IMR-90 (cell line): ENCODE measurements around the gene TCF12. TPM values are rescaled to one million over a fixed set of nuclear protein-coding genes. Genes with fewer than 3 reads are reported as not detected.

ENCODE experiments used
- ATAC-seq: fragments of 200-7000 bp; cut with Tn5 transposase; 2 replicates; pipeline ENCODE4 v1.9.1; 2020; ENCODE audit warnings: low read depth, mild to moderate bottlenecking, moderate library complexity
- BruUV-seq: library from RNA; stranded (reverse); fragments of 400-500 nt; replicated peaks from 2 replicates; lab custom pipeline; 2021; lab: Mats Ljungman, UMichigan
- CTCF ChIA-PET: fragments of 300-600 bp; formaldehyde crosslinking; extraction: SDS; loops from one replicate; lab custom pipeline; 2021; ENCODE audit warnings: antibody characterized with exemption; lab: Yijun Ruan, JAX
- POLR2A ChIA-PET: fragments of 300-600 bp; sonication (Branson Sonifier 250); formaldehyde crosslinking; loops from one replicate; lab custom pipeline; 2022; ENCODE audit warnings: antibody characterized with exemption; ENCODE audit not compliant: unreplicated experiment; lab: Charles Lee
- DNase-seq: peaks from one replicate; pipeline ENCODE4 v3.0.0; 2013
- H2AFZ ChIP-seq: replicated peaks from 2 replicates; pipeline ENCODE3; 2013; ENCODE audit warnings: low read length, mild to moderate bottlenecking; ENCODE audit not compliant: poor library complexity
- H2AK5ac ChIP-seq: 2 replicates; pipeline ENCODE4 v1.6.1; 2013; ENCODE audit warnings: low read depth, low read length, inconsistent platforms
- H2AK9ac ChIP-seq: replicated peaks from 2 replicates; pipeline ENCODE3; 2013; ENCODE audit warnings: mild to moderate bottlenecking, low read depth, low read length, moderate library complexity; ENCODE audit not compliant: poor library complexity
- H2BK120ac ChIP-seq: 2 replicates; pipeline ENCODE4 v1.6.1; 2013; ENCODE audit warnings: low read depth, low read length, inconsistent platforms
- H2BK15ac ChIP-seq: 3 replicates; pipeline ENCODE4 v1.6.1; 2013; ENCODE audit warnings: low read depth, low read length, inconsistent platforms
- H2BK20ac ChIP-seq: 2 replicates; pipeline ENCODE4 v1.6.1; 2013; ENCODE audit warnings: low read depth, mild to moderate bottlenecking, inconsistent platforms, low read length, moderate library complexity
- H2BK5ac ChIP-seq: 2 replicates; pipeline ENCODE4 v1.6.1; 2013; ENCODE audit warnings: mild to moderate bottlenecking, low read depth, low read length, inconsistent platforms; ENCODE audit not compliant: poor library complexity, severe bottlenecking
- H3K14ac ChIP-seq: replicated peaks from 2 replicates; pipeline ENCODE4 v1.6.1; 2013; ENCODE audit warnings: low read depth, low read length, inconsistent platforms
- H3K18ac ChIP-seq: 2 replicates; pipeline ENCODE4 v1.6.1; 2013; ENCODE audit warnings: low read depth, low read length, control low read depth
- H3K23ac ChIP-seq: 2 replicates; pipeline ENCODE4 v1.6.1; 2013; ENCODE audit warnings: low read depth, low read length, inconsistent platforms
- H3K27ac ChIP-seq: 2 replicates; pipeline ENCODE4 v1.5.1; 2013; ENCODE audit warnings: mild to moderate bottlenecking, control low read depth, low read length; ENCODE audit not compliant: insufficient read depth
- H3K27me3 ChIP-seq: 2 replicates; pipeline ENCODE4 v1.6.1; 2013; ENCODE audit warnings: low read length; ENCODE audit not compliant: control insufficient read depth, insufficient read depth
- H3K36me3 ChIP-seq: 2 replicates; pipeline ENCODE4 v1.6.1; 2013; ENCODE audit warnings: low read length, mixed read lengths; ENCODE audit not compliant: control insufficient read depth, insufficient read depth
- H3K4ac ChIP-seq: 2 replicates; pipeline ENCODE4 v1.6.1; 2013; ENCODE audit warnings: low read depth, low read length, inconsistent platforms
- H3K4me1 ChIP-seq: 2 replicates; pipeline ENCODE4 v1.6.1; 2013; ENCODE audit warnings: low read length, mixed read lengths; ENCODE audit not compliant: control insufficient read depth, insufficient read depth
- H3K4me2 ChIP-seq: 2 replicates; pipeline ENCODE4 v1.6.1; 2013; ENCODE audit warnings: low read depth, mild to moderate bottlenecking, control low read depth, low read length, moderate library complexity
- H3K4me3 ChIP-seq: 2 replicates; pipeline ENCODE4 v1.5.1; 2013; ENCODE audit warnings: low read depth, mild to moderate bottlenecking, control low read depth, low read length, moderate library complexity; ENCODE audit not compliant: insufficient read depth
- H3K56ac ChIP-seq: 2 replicates; pipeline ENCODE4 v1.6.1; 2013; ENCODE audit warnings: low read length, inconsistent platforms; ENCODE audit not compliant: insufficient read depth; ENCODE audit errors: extremely low read depth
- H3K79me1 ChIP-seq, 2 experiments: 2 replicates each; pipeline ENCODE4 v1.6.1; 2013; ENCODE audit warnings: low read length in 2 of 2, inconsistent platforms in 1 of 2, low read depth in 1 of 2
- H3K9ac ChIP-seq: 2 replicates; pipeline ENCODE4 v1.6.1; 2013; ENCODE audit warnings: low read depth, low read length, control low read depth
- H3K9me1 ChIP-seq: 2 replicates; pipeline ENCODE4 v1.6.1; 2013; ENCODE audit warnings: low read length, inconsistent platforms; ENCODE audit not compliant: insufficient read depth
- H3K9me3 ChIP-seq: 2 replicates; pipeline ENCODE4 v1.6.1; 2013; ENCODE audit warnings: low read length; ENCODE audit not compliant: control insufficient read depth, insufficient read depth
- H4K20me1 ChIP-seq: 2 replicates; pipeline ENCODE4 v1.6.1; 2013; ENCODE audit warnings: low read length, inconsistent platforms; ENCODE audit not compliant: insufficient read depth
- H4K5ac ChIP-seq: 2 replicates; pipeline ENCODE4 v1.6.1; 2013; ENCODE audit warnings: mild to moderate bottlenecking, low read depth, low read length, control low read depth
- H4K8ac ChIP-seq, 2 experiments: 2 replicates each; pipeline ENCODE4 v1.6.1; 2013; ENCODE audit warnings: low read depth in 2 of 2, low read length in 2 of 2, control low read depth in 1 of 2, inconsistent platforms in 1 of 2
- H4K91ac ChIP-seq: 2 replicates; pipeline ENCODE4 v1.6.1; 2013; ENCODE audit warnings: low read depth, low read length, inconsistent platforms; ENCODE audit not compliant: insufficient read depth
- BHLHE40 ChIP-seq: fragments of 150-350 bp; IDR thresholded peaks from 2 replicates; pipeline ENCODE4 v1.6.1; 2016; ENCODE audit warnings: mild to moderate bottlenecking, low read depth, low read length
- FOS ChIP-seq: fragments of 150-350 bp; IDR thresholded peaks from 2 replicates; pipeline ENCODE4 v1.6.1; 2016; ENCODE audit warnings: low read depth, low read length
- MAZ ChIP-seq: IDR thresholded peaks from 2 replicates; pipeline ENCODE4 v1.6.1; 2012; ENCODE audit warnings: low read depth, mild to moderate bottlenecking, low read length, improper control_type of control experiment, moderate library complexity, borderline replicate concordance
- NFE2L2 ChIP-seq: fragments of 150-350 bp; IDR thresholded peaks from 2 replicates; pipeline ENCODE4 v1.6.1; 2016; ENCODE audit warnings: low read depth, mild to moderate bottlenecking, low read length
- POLR2A ChIP-seq: IDR thresholded peaks from 2 replicates; pipeline ENCODE4 v1.6.1; 2012; ENCODE audit warnings: mild to moderate bottlenecking, low read depth, low read length
- RAD21 ChIP-seq: IDR thresholded peaks from 2 replicates; pipeline ENCODE4 v1.6.1; 2012; ENCODE audit warnings: low read length, improper control_type of control experiment
- SMC3 ChIP-seq: fragments of 150-350 bp; IDR thresholded peaks from 2 replicates; pipeline ENCODE4 v1.6.1; 2016; ENCODE audit warnings: low read depth, mild to moderate bottlenecking, antibody characterized with exemption, low read length, moderate library complexity
- WGBS, 2 experiments: methylation state at CpG; one replicate each; pipeline versions ENCODE4 v1.1.5 to v1.1.7; 2013; ENCODE audit warnings: missing lambda C conversion rate in 2 of 2; ENCODE audit not compliant: insufficient read length in 1 of 2; ENCODE audit errors: extremely low coverage in 2 of 2; 5-methylcytosine and 5-hydroxymethylcytosine counted together
- dilution Hi-C: fragments of 300-500 bp; cut with HindIII; formaldehyde crosslinking; loops from one replicate; pipeline ENCODE4 v1.14.3; 2018; ENCODE audit warnings: low sequenced_read_pairs; ENCODE audit not compliant: unreplicated experiment
- in situ Hi-C: fragments of 300-500 bp; cut with MboI; formaldehyde crosslinking; loops from 3 replicates; pipeline ENCODE4 v1.14.3; 2019; ENCODE audit warnings: low sequenced_read_pairs, inconsistent platforms, mixed read lengths
- intact Hi-C: fragments of 100-400 bp; cut with micrococcal nuclease; formaldehyde crosslinking; loops from 2 replicates; pipeline ENCODE4 v1.10.0; 2022
- polyA plus RNA-seq, 3 experiments: library from polyadenylated mRNA; depleted of rRNA; stranded (reverse); fragments of >200 nt; gene quantifications; 2 replicates each; pipeline ENCODE4 v1.2.3, GENCODE V29; 2012; ENCODE audit warnings: low replicate concordance in 1 of 3
- total RNA-seq: library from RNA; depleted of rRNA; stranded (reverse); fragments of >200 nt; gene quantifications from 2 replicates; pipeline ENCODE4 v1.2.3, GENCODE V29; 2012

Gene TCF12
- total and polyA plus RNA-seq, 2 of the 4 experiments (the other 2 are of a cell fraction): 79.4 to 160 TPM

- Histone ChIP-seq H3K56ac (no peak overlapping the region), H3K36me3 (no peaks in the 10 kb centered on the region), H3K18ac (no peak overlapping the region), H3K4ac (no peak overlapping the region), H4K5ac (no peak overlapping the region), H3K79me1 (peaks cover 14 to 44% of the 10 kb centered on the region in 2 experiments), H2AK5ac (no peak overlapping the region), H2BK20ac (no peak overlapping the region), H3K14ac (no peak overlapping the region), H2BK5ac (no peak overlapping the region), H2AFZ (no peak overlapping the region), H4K8ac (no peak overlapping the region), H3K23ac (no peak overlapping the region), H4K91ac (no peak overlapping the region), H3K9me1 (no peaks in the 10 kb centered on the region), H3K4me2 (no peak overlapping the region), H3K9me3 (0 out of 2 replicates have a peak, but pooled peaks cover under 1% of the 10 kb centered on the region), H2BK120ac (no peak overlapping the region), H3K27me3 (no peaks in the 10 kb centered on the region), H3K9ac (no peak overlapping the region), H4K20me1 (peaks cover 30% of the 10 kb centered on the region), H3K4me3 (no peak overlapping the region), H2BK15ac (no peak overlapping the region), H3K27ac (no peak overlapping the region), H2AK9ac (no peak overlapping the region), H3K4me1 (peaks cover 5% of the 10 kb centered on the region)
- ChIA-PET POLR2A (no interaction called here), CTCF (interaction anchor here (0.6 to 0.7 kb wide), 2 partner anchors 9 to 31 kb away, joined by 3 to 4 read pairs; no protein-coding TSS in a partner anchor)
- intact Hi-C loops (loop anchor here (5.0 kb wide), 1 partner anchor 36 kb away; no protein-coding TSS in a partner anchor), dilution Hi-C loops (no loop called here), in situ Hi-C loops (no loop called here)
- no TSS peak for BruUV-seq
- no CpG with 5 or more reads among the region's 6 CpGs for WGBS, 2 experiments
- ATAC-seq (no peak), DNase-seq (no peak)
- TF ChIP-seq POLR2A: no peak
- TF ChIP-seq NFE2L2: no peak
- TF ChIP-seq BHLHE40: no peak
- TF ChIP-seq RAD21: no peak
- no peak for TF ChIP-seq MAZ
- no peak for TF ChIP-seq SMC3
- no peak for TF ChIP-seq FOS
Measured at GRCh38 chr15:56950979-56951378, 32.5 kb downstream of the TCF12 start.
